Activated T-helper 1 cell treated with anti-CD3 and anti-CD28 coated beads, Interleukin-12 subunit alpha, Interleukin-12 subunit beta, Interleukin-2, Interleukin-4 antibody, amounts not matched to agents 30 ng/mL and 10 ng/mL and 1 ng/mL, durations not matched to agents 14 hours and 24 hours and 36 hours (primary cell): ENCODE results near the gene LYRM2. TPM values are rescaled to one million over a fixed set of nuclear protein-coding genes. Genes with fewer than 3 reads are reported as not detected.

ENCODE experiments used
- DNase-seq: peaks from one replicate; pipeline ENCODE4 v3.0.0; 2021; ENCODE audit warnings: low spot score
- H3K27ac Mint-ChIP-seq: one replicate; pipeline ENCODE4 v1.8.0; 2021; ENCODE audit warnings: mild to moderate bottlenecking, mixed read lengths
- H3K27me3 Mint-ChIP-seq: one replicate; pipeline ENCODE4 v1.8.0; 2022; ENCODE audit warnings: mild to moderate bottlenecking, moderate library complexity, mixed read lengths; ENCODE audit not compliant: insufficient read depth
- H3K36me3 Mint-ChIP-seq: one replicate; pipeline ENCODE4 v1.8.0; 2021; ENCODE audit warnings: low read depth, mixed read lengths
- H3K4me1 Mint-ChIP-seq: one replicate; pipeline ENCODE4 v1.8.0; 2021; ENCODE audit warnings: low read depth, mixed read lengths
- H3K4me3 Mint-ChIP-seq: one replicate; pipeline ENCODE4 v1.8.0; 2021; ENCODE audit warnings: mild to moderate bottlenecking, moderate library complexity, mixed read lengths
- H3K9me3 Mint-ChIP-seq: one replicate; pipeline ENCODE4 v1.8.0; 2021; ENCODE audit warnings: mixed read lengths
- intact Hi-C: fragments of 100-400 bp; cut with micrococcal nuclease; formaldehyde crosslinking; loops from one replicate; pipeline ENCODE4 v1.15.1; 2024
- total RNA-seq: library from RNA; stranded (reverse); gene quantifications from 2 replicates; pipeline ENCODE4 v1.2.3, GENCODE V29; 2022

LYRM2 gene, protein sequence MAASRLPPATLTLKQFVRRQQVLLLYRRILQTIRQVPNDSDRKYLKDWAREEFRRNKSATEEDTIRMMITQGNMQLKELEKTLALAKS
- total RNA-seq, result 32.8 and 34.7 TPM in 2 replicates

DNA sequence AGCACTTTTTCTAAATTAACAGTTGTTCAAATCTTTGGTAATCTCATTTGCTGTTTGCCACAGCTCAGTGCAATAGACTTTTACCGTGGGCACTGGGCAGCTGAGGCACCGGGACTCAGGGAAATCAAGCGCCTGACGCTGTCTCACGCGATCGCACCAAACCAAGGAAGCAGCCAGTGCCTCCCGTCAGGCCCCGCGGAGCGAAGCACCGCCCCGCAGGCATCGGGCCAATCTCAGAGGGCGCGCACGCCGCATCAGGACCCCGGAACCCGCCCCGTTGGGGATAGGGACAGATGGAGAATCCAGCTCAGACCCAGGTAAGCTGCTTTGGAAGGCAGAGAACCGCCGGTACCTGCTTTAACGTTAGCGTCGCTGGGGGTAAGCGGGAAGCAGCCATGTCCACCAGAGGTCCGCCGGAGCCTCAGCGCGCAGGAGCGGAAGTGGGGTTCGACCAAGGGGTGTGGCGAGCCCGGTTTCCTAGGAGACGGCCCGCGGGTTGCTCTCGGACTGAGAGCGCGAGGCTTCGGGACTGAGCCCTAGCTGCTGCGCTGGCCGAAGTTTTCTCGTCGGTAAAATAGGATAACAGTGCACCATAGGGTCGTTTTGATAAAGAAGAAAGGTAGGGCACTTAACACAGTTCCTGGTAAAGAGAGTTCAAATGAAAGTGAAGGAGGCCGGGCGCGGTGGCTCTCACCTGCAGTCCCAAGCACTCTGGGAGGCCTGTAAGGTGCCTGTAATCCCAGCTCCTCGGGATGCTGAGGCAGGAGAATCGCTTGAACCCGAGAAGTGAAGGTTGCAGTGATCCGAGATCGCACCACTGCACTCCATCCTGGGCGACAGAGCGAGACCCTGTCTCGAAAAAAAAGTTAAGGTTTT is at the start of gene LYRM2:
TSS of gene LYRM2 (minus strand) at position 428 of the 876 bp plus-strand sequence. CDS start at position 397, 31 bp downstream.
- intact Hi-C loops, result loop anchor here (1.0 to 5.0 kb wide), 12 partner anchors 42 to 949 kb away; partner anchors contain the start of genes ANKRD6, CASP8AP2, MAP3K7 and MDN1
- no peaks in the 10 kb centered on the region for H3K9me3 Mint-ChIP-seq
- peak within 1 kb of the TSS; percentile 94 for H3K4me3 Mint-ChIP-seq
- peak within 1 kb of the TSS; percentile 96 for H3K27ac Mint-ChIP-seq
- H3K4me1 Mint-ChIP-seq, result peaks cover 29% of the 10 kb centered on the region
- no peaks in the 10 kb centered on the region for H3K27me3 Mint-ChIP-seq
- DNase-seq, result peak; percentile 89
- H3K36me3 Mint-ChIP-seq, result peaks cover 51% of the 10 kb centered on the region

DNA sequence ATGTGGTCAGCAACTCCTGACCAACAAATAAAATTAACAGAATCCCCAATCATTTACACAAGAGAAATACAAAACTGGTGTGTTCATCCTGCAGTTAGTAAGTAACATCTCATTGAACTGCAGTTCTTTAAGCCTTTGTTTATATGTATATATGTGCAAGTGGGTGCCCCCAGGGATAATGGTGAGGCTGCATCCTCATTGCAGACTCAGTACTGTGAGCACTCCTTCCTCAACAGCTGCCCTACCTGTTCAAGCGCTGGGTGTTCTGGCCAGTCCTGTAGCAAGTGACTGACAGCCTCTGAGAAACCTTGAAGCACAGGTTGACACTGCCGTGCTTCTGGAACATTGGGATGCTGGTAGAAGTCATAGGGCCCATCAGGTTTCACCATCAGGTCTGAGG is 49.8 kb upstream of the LYRM2 start:
- no peaks in the 10 kb centered on the region for H3K27me3 Mint-ChIP-seq
- H3K36me3 Mint-ChIP-seq, result peaks cover 53% of the 10 kb centered on the region
- no peak overlapping the region for H3K27ac Mint-ChIP-seq
- intact Hi-C loops, result no loop called here
- DNase-seq, result no peak
- no peaks in the 10 kb centered on the region for H3K4me1 Mint-ChIP-seq
- no peak overlapping the region for H3K4me3 Mint-ChIP-seq
- no peaks in the 10 kb centered on the region for H3K9me3 Mint-ChIP-seq

DNA sequence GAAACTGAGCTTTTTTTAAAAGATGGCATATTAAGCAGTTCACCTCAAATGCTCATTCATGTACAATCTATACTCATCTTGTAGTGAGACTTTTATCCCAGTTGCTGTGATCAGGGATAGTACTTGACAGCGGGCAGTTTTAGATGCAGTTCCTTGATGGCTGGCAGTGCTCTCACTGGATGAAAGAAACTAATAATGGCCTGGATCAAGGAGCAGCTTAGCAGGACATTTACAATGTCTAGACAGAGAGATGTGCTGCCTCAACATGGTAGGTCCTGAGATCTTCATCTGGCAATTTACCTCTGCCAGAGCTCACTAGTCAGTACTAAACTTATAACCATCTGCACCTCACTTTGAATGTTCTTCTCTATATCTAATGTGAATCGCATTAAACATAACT is 46.8 kb upstream of the LYRM2 start:
- Mint-ChIP-seq H3K4me3 (no peak overlapping the region), H3K9me3 (no peaks in the 10 kb centered on the region), H3K27me3 (no peaks in the 10 kb centered on the region), H3K27ac (no peak overlapping the region), H3K36me3 (peaks cover 48% of the 10 kb centered on the region), H3K4me1 (no peaks in the 10 kb centered on the region)
- no peak for DNase-seq
- intact Hi-C loops, result no loop called here

DNA sequence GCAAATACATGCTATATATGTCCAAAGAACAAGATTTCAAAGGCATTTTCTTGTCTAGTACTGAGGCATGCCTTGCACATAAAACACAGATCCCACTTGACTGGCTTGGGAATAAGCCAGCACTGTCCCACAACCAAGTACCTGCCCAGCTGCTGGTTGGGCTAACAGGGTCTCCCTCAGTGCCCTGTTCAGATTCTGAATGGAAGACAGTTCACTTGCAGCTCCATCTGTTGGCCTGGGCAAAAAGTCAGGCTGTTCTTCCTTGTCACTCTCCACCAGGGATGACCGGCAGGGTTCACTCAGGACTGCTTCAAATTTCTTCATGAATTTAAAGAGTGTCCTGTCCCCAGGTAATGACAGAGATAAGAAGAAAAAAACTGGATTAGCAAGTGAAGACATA is 44.4 kb upstream of the LYRM2 start:
- no peaks in the 10 kb centered on the region for H3K9me3 Mint-ChIP-seq
- no peak overlapping the region for H3K4me3 Mint-ChIP-seq
- no peak for DNase-seq
- H3K36me3 Mint-ChIP-seq, result peaks cover 46% of the 10 kb centered on the region
- H3K4me1 Mint-ChIP-seq, result no peaks in the 10 kb centered on the region
- intact Hi-C loops, result no loop called here
- H3K27me3 Mint-ChIP-seq, result no peaks in the 10 kb centered on the region
- H3K27ac Mint-ChIP-seq, result no peak overlapping the region

DNA sequence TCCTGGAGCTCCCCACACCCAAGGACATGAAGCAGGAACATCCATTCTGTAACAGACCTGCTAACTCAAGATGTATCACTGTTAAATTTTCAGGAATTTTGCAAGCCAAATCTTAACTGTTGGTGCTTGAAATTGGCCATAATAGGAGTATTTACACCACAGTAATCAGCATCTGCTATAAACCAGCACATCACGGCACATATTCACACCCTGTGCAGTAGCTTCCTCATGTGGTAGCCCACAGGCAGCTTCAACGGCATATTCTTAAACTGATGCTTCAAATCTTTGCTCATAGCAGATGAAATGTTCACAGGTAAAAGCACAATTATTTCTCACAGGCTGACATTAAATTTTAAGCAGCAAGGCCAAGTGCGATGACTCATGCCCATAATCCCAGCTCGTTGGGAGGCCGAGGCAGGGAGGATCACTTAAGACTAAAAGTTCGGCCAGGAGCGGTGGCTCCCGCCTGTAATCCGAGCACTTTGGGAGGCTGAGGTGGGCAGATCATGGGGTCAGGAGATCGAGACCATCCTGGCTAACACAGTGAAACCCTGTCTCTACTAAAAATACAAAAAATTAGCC is 43.5 kb upstream of the LYRM2 start:
- Mint-ChIP-seq H3K4me3 (no peak overlapping the region), H3K27me3 (no peaks in the 10 kb centered on the region), H3K9me3 (no peaks in the 10 kb centered on the region), H3K36me3 (peaks cover 43% of the 10 kb centered on the region), H3K27ac (no peak overlapping the region), H3K4me1 (no peaks in the 10 kb centered on the region)
- no peak for DNase-seq
- intact Hi-C loops, result no loop called here

GRCh38 chr6:89680551-89680950 is 42.0 kb upstream of the LYRM2 start:
- Mint-ChIP-seq H3K36me3 (peaks cover 45% of the 10 kb centered on the region), H3K4me1 (no peaks in the 10 kb centered on the region), H3K9me3 (no peaks in the 10 kb centered on the region), H3K27me3 (no peaks in the 10 kb centered on the region), H3K4me3 (no peak overlapping the region), H3K27ac (no peak overlapping the region)
- no peak for DNase-seq
- intact Hi-C loops, result no loop called here

DNA sequence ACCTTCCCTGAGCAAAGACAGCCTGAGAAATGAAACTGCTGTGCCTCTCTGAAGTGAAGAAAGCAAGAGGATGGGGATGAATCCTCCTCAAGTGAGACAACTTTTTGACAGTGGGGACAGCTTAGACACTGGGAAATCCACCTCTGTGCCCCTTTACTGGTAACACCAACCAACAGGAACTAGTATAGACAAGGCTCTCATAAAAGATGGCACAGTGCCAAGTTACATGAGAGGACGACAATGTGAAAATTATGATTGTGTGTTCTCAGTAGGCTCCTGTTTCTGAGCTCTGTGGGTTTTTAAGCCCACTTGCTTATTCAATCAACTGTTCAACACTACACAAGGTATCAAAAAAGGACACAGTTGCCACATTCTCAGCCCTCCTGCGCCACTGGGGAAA is 41.6 kb upstream of the LYRM2 start:
- intact Hi-C loops, result no loop called here
- Mint-ChIP-seq H3K27ac (no peak overlapping the region), H3K36me3 (peaks cover 45% of the 10 kb centered on the region), H3K4me3 (no peak overlapping the region), H3K4me1 (no peaks in the 10 kb centered on the region), H3K9me3 (no peaks in the 10 kb centered on the region), H3K27me3 (no peaks in the 10 kb centered on the region)
- no peak for DNase-seq

- Mint-ChIP-seq H3K27ac (no peak overlapping the region), H3K27me3 (no peaks in the 10 kb centered on the region), H3K4me3 (no peak overlapping the region), H3K9me3 (no peaks in the 10 kb centered on the region), H3K4me1 (no peaks in the 10 kb centered on the region), H3K36me3 (peaks cover 43% of the 10 kb centered on the region)
- intact Hi-C loops, result no loop called here
- DNase-seq, result no peak
These were observed 40.9 kb upstream of the LYRM2 start for GRCh38 chr6:89679215-89680120.

DNA sequence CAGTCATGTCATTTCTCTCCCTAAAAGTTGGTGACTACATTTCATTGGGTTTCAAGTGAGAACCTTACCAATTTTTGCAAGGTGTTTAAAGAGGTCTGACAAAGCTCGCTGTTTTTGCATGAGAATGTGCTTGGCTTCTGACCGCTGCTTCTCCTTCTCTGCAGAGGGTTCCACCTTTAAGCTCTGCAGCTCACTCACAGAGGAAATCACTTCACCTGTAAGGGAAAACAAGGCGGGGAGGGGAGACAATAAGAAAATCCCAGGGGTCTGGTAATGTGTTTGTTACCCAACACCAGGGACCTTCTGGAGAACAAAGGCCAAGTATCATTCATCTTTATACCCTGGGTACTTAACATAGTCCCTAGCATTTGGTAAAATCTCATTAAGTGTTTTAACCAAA is 40.0 kb upstream of the LYRM2 start:
- peaks cover 40% of the 10 kb centered on the region for H3K36me3 Mint-ChIP-seq
- intact Hi-C loops, result no loop called here
- H3K27me3 Mint-ChIP-seq, result no peaks in the 10 kb centered on the region
- no peaks in the 10 kb centered on the region for H3K4me1 Mint-ChIP-seq
- H3K4me3 Mint-ChIP-seq, result no peak overlapping the region
- no peak for DNase-seq
- H3K27ac Mint-ChIP-seq, result no peak overlapping the region
- H3K9me3 Mint-ChIP-seq, result no peaks in the 10 kb centered on the region

GRCh38 chr6:89675949-89676748 is 37.6 kb upstream of the LYRM2 start:
- intact Hi-C loops, result no loop called here

GRCh38 chr6:89670935-89671565 is 32.5 kb upstream of the LYRM2 start:
- no peaks in the 10 kb centered on the region for H3K9me3 Mint-ChIP-seq
- no peaks in the 10 kb centered on the region for H3K4me1 Mint-ChIP-seq
- peaks cover 52% of the 10 kb centered on the region for H3K36me3 Mint-ChIP-seq
- intact Hi-C loops, result no loop called here
- H3K4me3 Mint-ChIP-seq, result no peak overlapping the region
- no peak for DNase-seq
- no peak overlapping the region for H3K27ac Mint-ChIP-seq
- no peaks in the 10 kb centered on the region for H3K27me3 Mint-ChIP-seq

More at GRCh38 chr6:89675949-89676748, 37.6 kb upstream of the LYRM2 start:
- H3K27me3 Mint-ChIP-seq, result no peaks in the 10 kb centered on the region
- H3K9me3 Mint-ChIP-seq, result no peaks in the 10 kb centered on the region
- no peak for DNase-seq
- H3K27ac Mint-ChIP-seq, result no peak overlapping the region
- no peaks in the 10 kb centered on the region for H3K4me1 Mint-ChIP-seq
- H3K36me3 Mint-ChIP-seq, result peaks cover 57% of the 10 kb centered on the region
- no peak overlapping the region for H3K4me3 Mint-ChIP-seq

DNA sequence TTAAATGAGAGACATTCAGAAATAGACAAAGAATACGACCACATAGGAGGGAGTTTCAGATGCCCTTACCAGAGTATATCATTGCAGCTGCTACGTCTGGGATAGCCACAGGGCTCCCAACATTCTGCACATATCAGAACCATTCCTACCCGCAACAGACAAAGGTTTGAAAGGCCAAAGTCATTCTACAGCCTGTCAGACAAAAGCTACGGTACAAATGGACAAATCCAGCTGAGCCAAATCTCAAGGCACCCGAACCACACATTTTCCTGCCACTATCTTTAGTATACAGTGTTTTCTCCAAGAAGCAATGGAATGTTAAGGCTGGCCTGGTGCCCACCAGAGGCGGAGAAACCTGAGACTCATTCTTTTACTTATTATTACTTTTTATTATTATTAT is 30.5 kb upstream of the LYRM2 start:
- Mint-ChIP-seq H3K4me1 (no peaks in the 10 kb centered on the region), H3K4me3 (no peak overlapping the region), H3K9me3 (no peaks in the 10 kb centered on the region), H3K27ac (no peak overlapping the region), H3K36me3 (peaks cover 47% of the 10 kb centered on the region), H3K27me3 (no peaks in the 10 kb centered on the region)
- DNase-seq, result no peak
- intact Hi-C loops, result no loop called here
